Astrocyte (in vitro differentiated cells and primary cell): ENCODE results near the gene SLC6A1. TPM values are rescaled to one million over a fixed set of nuclear protein-coding genes. Genes with fewer than 3 reads are reported as not detected.

Source experiments
- DNase-seq: peaks from one replicate; pipeline ENCODE4 v3.0.0-alpha.2; 2010; ENCODE audit warnings: low read depth
- FAIRE-seq: peaks from 2 replicates; lab custom pipeline; 2011; peaks lifted over from hg19 to GRCh38; lab: Jason Lieb, UNC
- H2AFZ ChIP-seq: 2 replicates; pipeline ENCODE4 v1.6.0; 2012; ENCODE audit warnings: low read depth, low read length, inconsistent platforms
- H3K27ac ChIP-seq: 2 replicates; pipeline ENCODE4 v1.5.1; 2011; ENCODE audit warnings: low read depth, low read length, inconsistent platforms
- H3K27me3 ChIP-seq: 2 replicates; pipeline ENCODE4 v1.6.0; 2011; ENCODE audit warnings: low read length, inconsistent platforms; ENCODE audit not compliant: insufficient read depth
- H3K36me3 ChIP-seq: 2 replicates; pipeline ENCODE4 v1.5.1; 2011; ENCODE audit warnings: low read length, inconsistent platforms; ENCODE audit not compliant: insufficient read depth
- H3K4me1 ChIP-seq: 2 replicates; pipeline ENCODE4 v1.5.1; 2011; ENCODE audit warnings: low read length, inconsistent platforms; ENCODE audit not compliant: insufficient read depth
- H3K4me2 ChIP-seq: 2 replicates; pipeline ENCODE4 v1.6.0; 2012; ENCODE audit warnings: low read length, inconsistent platforms
- H3K4me3 ChIP-seq: 2 replicates; pipeline ENCODE4 v1.5.1; 2011; ENCODE audit warnings: low read depth, mild to moderate bottlenecking, low read length, inconsistent platforms; ENCODE audit not compliant: insufficient read depth
- H3K79me2 ChIP-seq: 2 replicates; pipeline ENCODE4 v1.6.0; 2012; ENCODE audit warnings: mild to moderate bottlenecking, low read length, inconsistent platforms; ENCODE audit not compliant: insufficient read depth
- H3K9ac ChIP-seq: 2 replicates; pipeline ENCODE4 v1.6.0; 2012; ENCODE audit warnings: mild to moderate bottlenecking, low read length, inconsistent platforms
- H3K9me3 ChIP-seq: 2 replicates; pipeline ENCODE4 v1.5.1; 2012; ENCODE audit warnings: low read depth, mild to moderate bottlenecking, low read length, inconsistent platforms; ENCODE audit not compliant: insufficient read depth
- H4K20me1 ChIP-seq: 2 replicates; pipeline ENCODE4 v1.6.0; 2012; ENCODE audit warnings: low read length, inconsistent platforms; ENCODE audit not compliant: insufficient read depth
- H3K27ac Mint-ChIP-seq: one replicate; pipeline ENCODE4 v1.8.0; 2021; ENCODE audit warnings: mild to moderate bottlenecking, mixed read lengths; ENCODE audit not compliant: unreplicated experiment
- H3K27me3 Mint-ChIP-seq: one replicate; pipeline ENCODE4 v1.8.0; 2021; ENCODE audit warnings: low read depth, mixed read lengths; ENCODE audit not compliant: unreplicated experiment
- H3K36me3 Mint-ChIP-seq: one replicate; pipeline ENCODE4 v1.8.0; 2021; ENCODE audit warnings: low read depth, mixed read lengths; ENCODE audit not compliant: unreplicated experiment
- H3K4me1 Mint-ChIP-seq: one replicate; pipeline ENCODE4 v1.8.0; 2021; ENCODE audit warnings: low read depth, mixed read lengths; ENCODE audit not compliant: unreplicated experiment
- H3K4me3 Mint-ChIP-seq: one replicate; pipeline ENCODE4 v1.8.0; 2021; ENCODE audit warnings: mild to moderate bottlenecking, moderate library complexity, mixed read lengths; ENCODE audit not compliant: unreplicated experiment
- H3K9me3 Mint-ChIP-seq: one replicate; pipeline ENCODE4 v1.8.0; 2021; ENCODE audit warnings: mild to moderate bottlenecking, mixed read lengths; ENCODE audit not compliant: unreplicated experiment
- EZH2 ChIP-seq: IDR thresholded peaks from 2 replicates; pipeline ENCODE4 v1.6.1; 2012; ENCODE audit warnings: mild to moderate bottlenecking, low read length, inconsistent platforms; ENCODE audit not compliant: insufficient read depth
- total RNA-seq: library from RNA; stranded (reverse); gene quantifications from 2 replicates; pipeline ENCODE4 v1.2.1, GENCODE V29; 2021
- TF ChIP-seq, protein P1 (sequence below): IDR thresholded peaks from 2 replicates; pipeline ENCODE4 v1.5.1; 2011; ENCODE audit warnings: low read depth, mild to moderate bottlenecking, inconsistent platforms, low read length, moderate library complexity; ENCODE audit not compliant: insufficient read depth

Gene SLC6A1
- total RNA-seq, 1 donor from 2014 or later: 0.30 TPM

DNA sequence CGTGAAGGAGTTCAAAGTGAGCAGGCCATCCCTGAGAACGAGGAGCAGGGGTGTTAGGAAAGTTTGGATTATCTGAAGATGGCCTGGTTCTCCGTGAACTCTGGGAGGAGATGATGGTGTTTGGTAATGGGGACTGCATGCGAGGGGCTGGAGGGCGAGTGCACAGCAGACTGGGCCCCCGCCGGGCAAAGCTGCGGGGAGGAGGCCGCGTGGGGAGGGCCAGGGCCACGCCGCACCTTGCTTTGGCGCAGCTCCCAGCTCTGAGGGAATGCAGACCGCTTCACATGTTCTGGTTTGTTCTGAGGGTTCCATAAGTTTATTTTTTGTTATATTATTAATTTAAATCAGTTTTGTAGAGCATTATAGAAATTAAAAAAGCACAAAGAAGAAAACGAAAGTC is 22.2 kb downstream of the SLC6A1 start:
- Histone ChIP-seq H3K27me3 (peaks cover 6% of the 10 kb centered on the region), H2AFZ (no peak overlapping the region), H3K79me2 (no peaks in the 10 kb centered on the region), H3K4me1 (no peaks in the 10 kb centered on the region), H3K9me3 (no peaks in the 10 kb centered on the region), H3K4me2 (no peak overlapping the region), H3K9ac (no peak overlapping the region), H3K36me3 (no peaks in the 10 kb centered on the region), H3K27ac (no peak overlapping the region), H3K4me3 (no peak overlapping the region), H4K20me1 (no peaks in the 10 kb centered on the region)
- no peak for FAIRE-seq
- no peak overlapping the region for H3K27ac Mint-ChIP-seq
- H3K4me1 Mint-ChIP-seq: no peaks in the 10 kb centered on the region
- peaks cover 6% of the 10 kb centered on the region for H3K9me3 Mint-ChIP-seq
- no peak overlapping the region for H3K4me3 Mint-ChIP-seq
- DNase-seq: no peak
- H3K27me3 Mint-ChIP-seq: peaks cover 44% of the 10 kb centered on the region
- H3K36me3 Mint-ChIP-seq: no peaks in the 10 kb centered on the region
- TF ChIP-seq EZH2: no peak
- TF ChIP-seq, protein P1, sequence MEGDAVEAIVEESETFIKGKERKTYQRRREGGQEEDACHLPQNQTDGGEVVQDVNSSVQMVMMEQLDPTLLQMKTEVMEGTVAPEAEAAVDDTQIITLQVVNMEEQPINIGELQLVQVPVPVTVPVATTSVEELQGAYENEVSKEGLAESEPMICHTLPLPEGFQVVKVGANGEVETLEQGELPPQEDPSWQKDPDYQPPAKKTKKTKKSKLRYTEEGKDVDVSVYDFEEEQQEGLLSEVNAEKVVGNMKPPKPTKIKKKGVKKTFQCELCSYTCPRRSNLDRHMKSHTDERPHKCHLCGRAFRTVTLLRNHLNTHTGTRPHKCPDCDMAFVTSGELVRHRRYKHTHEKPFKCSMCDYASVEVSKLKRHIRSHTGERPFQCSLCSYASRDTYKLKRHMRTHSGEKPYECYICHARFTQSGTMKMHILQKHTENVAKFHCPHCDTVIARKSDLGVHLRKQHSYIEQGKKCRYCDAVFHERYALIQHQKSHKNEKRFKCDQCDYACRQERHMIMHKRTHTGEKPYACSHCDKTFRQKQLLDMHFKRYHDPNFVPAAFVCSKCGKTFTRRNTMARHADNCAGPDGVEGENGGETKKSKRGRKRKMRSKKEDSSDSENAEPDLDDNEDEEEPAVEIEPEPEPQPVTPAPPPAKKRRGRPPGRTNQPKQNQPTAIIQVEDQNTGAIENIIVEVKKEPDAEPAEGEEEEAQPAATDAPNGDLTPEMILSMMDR: no peak

DNA sequence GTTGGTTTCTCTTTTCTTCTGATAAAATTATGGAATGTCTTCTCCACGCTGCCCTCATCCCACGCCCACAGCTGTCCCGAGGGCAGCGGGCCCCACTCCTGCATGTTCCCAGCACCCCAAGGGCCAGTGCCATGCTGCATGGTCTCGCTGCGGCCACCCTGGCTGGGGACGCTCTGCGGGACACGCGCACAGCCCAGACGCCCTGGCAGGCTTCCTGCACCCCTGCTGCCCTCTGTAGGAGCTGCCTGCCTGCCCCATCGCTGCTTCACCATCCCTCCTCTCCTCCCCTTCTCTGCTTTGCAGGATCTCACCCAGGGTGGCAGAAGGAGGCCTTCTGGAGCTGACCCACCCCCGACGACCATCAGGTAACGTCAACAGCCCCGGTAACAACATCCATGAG is 22.8 kb downstream of the SLC6A1 start:
- FAIRE-seq: no peak
- no peak overlapping the region for H3K4me3 Mint-ChIP-seq
- H3K4me3 ChIP-seq: no peak overlapping the region

DNA sequence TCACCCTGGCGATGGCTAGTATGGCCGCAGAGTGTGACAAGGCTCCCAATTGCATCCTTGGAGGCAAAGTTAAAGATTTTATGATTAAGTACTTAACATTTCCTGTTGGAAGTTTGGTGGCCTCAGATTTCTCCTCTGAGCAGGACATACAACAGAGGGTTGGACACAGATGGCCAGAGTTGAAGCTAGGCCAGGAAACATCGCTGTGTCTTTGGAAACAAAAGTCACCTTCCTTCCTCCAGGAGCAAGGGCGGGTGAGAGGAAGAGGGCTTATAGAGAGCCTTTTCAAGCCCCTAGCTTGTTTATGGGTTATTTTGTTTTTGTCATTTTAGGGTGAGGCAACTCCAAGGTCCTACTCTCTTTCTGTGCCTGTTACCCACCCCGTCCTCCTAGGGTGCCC is 24.2 kb downstream of the SLC6A1 start:
- Histone ChIP-seq H3K4me2 (no peak overlapping the region), H4K20me1 (no peaks in the 10 kb centered on the region), H2AFZ (no peak overlapping the region), H3K27me3 (peaks cover 10% of the 10 kb centered on the region), H3K4me3 (no peak overlapping the region), H3K4me1 (no peaks in the 10 kb centered on the region), H3K27ac (no peak overlapping the region), H3K9ac (no peak overlapping the region), H3K9me3 (no peaks in the 10 kb centered on the region), H3K79me2 (no peaks in the 10 kb centered on the region), H3K36me3 (no peaks in the 10 kb centered on the region)
- Mint-ChIP-seq H3K27ac (no peak overlapping the region), H3K27me3 (peaks cover 57% of the 10 kb centered on the region), H3K4me1 (no peaks in the 10 kb centered on the region), H3K4me3 (no peak overlapping the region), H3K36me3 (no peaks in the 10 kb centered on the region), H3K9me3 (peaks cover 7% of the 10 kb centered on the region)
- DNase-seq (no peak), FAIRE-seq (no peak)
- TF ChIP-seq EZH2: no peak
- TF ChIP-seq, protein P1: no peak

More for the DNA sequence above, 22.8 kb downstream of the SLC6A1 start:
- peaks cover 6% of the 10 kb centered on the region for H3K9me3 Mint-ChIP-seq
- DNase-seq: no peak
- no peaks in the 10 kb centered on the region for H3K79me2 ChIP-seq
- H4K20me1 ChIP-seq: no peaks in the 10 kb centered on the region
- H3K4me2 ChIP-seq: no peak overlapping the region
- no peaks in the 10 kb centered on the region for H3K4me1 Mint-ChIP-seq
- H3K9me3 ChIP-seq: no peaks in the 10 kb centered on the region
- no peak for TF ChIP-seq EZH2
- no peak overlapping the region for H2AFZ ChIP-seq
- H3K4me1 ChIP-seq: no peaks in the 10 kb centered on the region
- H3K27me3 Mint-ChIP-seq: peaks cover 49% of the 10 kb centered on the region
- H3K27ac ChIP-seq: no peak overlapping the region
- peaks cover 9% of the 10 kb centered on the region for H3K27me3 ChIP-seq
- H3K36me3 Mint-ChIP-seq: no peaks in the 10 kb centered on the region
- no peaks in the 10 kb centered on the region for H3K36me3 ChIP-seq
- no peak overlapping the region for H3K9ac ChIP-seq
- H3K27ac Mint-ChIP-seq: no peak overlapping the region
